Lower leg skin (tissue), 4 donors: Measurements from ENCODE around the gene SLC6A1. TPM values are rescaled to one million over a fixed set of nuclear protein-coding genes. Genes with fewer than 3 reads are reported as not detected.

Source experiments
- DNase-seq, 2 donors: peaks; one replicate each; pipeline ENCODE4 v3.0.0-alpha.2; 2019; ENCODE audit warnings: low spot score in 2 of 2
- H3K4me3 ChIP-seq: fragments of 200-600 bp; sonication (generic); 2 replicates; pipeline ENCODE4 v1.5.1; 2017; ENCODE audit warnings: mild to moderate bottlenecking, low read depth; ENCODE audit not compliant: poor library complexity, severe bottlenecking
- POLR2A ChIP-seq, 2 donors: fragments of 450-650 bp; IDR thresholded peaks; one replicate each; pipeline ENCODE4 v1.6.1; 2016 to 2017; ENCODE audit warnings: antibody characterized with exemption in 2 of 2, mild to moderate bottlenecking in 1 of 2, moderate library complexity in 1 of 2
- WGBS, 2 donors: methylation state at CpG; one replicate each; pipeline ENCODE4 v1.1.5; 2018; 5-methylcytosine and 5-hydroxymethylcytosine counted together
- intact Hi-C: fragments of 100-400 bp; cut with DNase I; formaldehyde crosslinking; loops from one replicate; pipeline ENCODE4 v1.15.0; 2023; ENCODE audit warnings: low total_unique reads
- total RNA-seq, 4 donors: library from RNA; depleted of rRNA; stranded (reverse); fragments of >200 nt; gene quantifications; one replicate each; pipeline ENCODE4 v1.1.0, GENCODE V29; 2016
- TF ChIP-seq, protein P1 (sequence below), 3 donors: fragments of 450-650 bp; IDR thresholded peaks; one replicate each; pipeline ENCODE4 v1.5.1; 2016; ENCODE audit warnings: antibody characterized with exemption in 3 of 3, mild to moderate bottlenecking in 3 of 3, moderate library complexity in 2 of 3

SLC6A1 gene
- total RNA-seq, 4 donors from 2014 or later = 0.10 to 2.3 (median 1.1) TPM; not detected in 1

DNA sequence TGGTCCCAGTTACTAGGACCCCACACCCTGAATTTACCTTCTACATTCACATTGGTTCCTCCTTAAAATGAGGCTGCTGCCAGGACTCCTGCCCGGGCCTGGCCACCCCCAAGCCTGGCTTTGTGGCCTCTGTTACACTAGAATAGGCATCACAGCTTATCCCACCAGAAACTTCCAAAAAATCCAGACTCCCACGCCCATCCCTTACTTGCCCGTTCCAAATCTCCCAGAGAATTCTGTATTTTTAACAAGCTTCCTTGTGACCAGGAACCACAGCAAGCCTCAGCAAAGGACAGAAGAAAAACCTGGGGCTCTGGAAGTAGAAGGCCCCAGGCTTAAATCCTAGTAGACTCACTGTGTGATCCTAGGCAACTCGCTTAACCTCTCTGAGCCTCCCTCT is 36.0 kb upstream of the SLC6A1 start:
- H3K4me3 ChIP-seq = no peak overlapping the region
- TF ChIP-seq, protein P1, sequence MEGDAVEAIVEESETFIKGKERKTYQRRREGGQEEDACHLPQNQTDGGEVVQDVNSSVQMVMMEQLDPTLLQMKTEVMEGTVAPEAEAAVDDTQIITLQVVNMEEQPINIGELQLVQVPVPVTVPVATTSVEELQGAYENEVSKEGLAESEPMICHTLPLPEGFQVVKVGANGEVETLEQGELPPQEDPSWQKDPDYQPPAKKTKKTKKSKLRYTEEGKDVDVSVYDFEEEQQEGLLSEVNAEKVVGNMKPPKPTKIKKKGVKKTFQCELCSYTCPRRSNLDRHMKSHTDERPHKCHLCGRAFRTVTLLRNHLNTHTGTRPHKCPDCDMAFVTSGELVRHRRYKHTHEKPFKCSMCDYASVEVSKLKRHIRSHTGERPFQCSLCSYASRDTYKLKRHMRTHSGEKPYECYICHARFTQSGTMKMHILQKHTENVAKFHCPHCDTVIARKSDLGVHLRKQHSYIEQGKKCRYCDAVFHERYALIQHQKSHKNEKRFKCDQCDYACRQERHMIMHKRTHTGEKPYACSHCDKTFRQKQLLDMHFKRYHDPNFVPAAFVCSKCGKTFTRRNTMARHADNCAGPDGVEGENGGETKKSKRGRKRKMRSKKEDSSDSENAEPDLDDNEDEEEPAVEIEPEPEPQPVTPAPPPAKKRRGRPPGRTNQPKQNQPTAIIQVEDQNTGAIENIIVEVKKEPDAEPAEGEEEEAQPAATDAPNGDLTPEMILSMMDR (IDR thresholded peaks at IDR 0.05) = no peak
- no peak for TF ChIP-seq POLR2A (IDR thresholded peaks at IDR 0.05)
- intact Hi-C loops = no loop called here
- WGBS, 2 donors = 59 to 69% methylated on average over 4 of the region's 4 CpGs
- DNase-seq = no peak

DNA sequence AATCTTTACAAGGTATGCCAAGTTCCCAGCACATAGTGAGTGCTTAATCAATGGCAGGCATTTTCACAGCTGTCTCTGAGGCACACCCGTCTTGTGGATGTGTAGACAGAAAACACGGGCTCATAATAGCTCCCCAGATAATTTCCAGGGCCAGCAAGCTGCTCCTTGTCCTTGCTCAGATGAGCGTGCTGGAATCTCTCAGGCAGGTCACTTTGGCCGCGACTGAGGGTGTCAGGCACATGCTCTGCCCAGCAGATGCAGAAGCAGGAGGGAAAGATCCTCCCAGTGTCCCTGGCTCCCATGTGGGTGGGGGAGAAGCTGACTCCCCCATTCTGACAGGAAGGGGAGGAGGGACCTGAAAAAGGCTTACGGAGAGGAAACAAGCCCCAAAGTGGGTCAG is 35.6 kb upstream of the SLC6A1 start:
- no peak overlapping the region for H3K4me3 ChIP-seq
- DNase-seq = no peak
- TF ChIP-seq, protein P1 (IDR thresholded peaks at IDR 0.05) = no peak
- TF ChIP-seq POLR2A (IDR thresholded peaks at IDR 0.05) = no peak
- WGBS, 2 donors = 60 to 67% methylated on average over 6 of the region's 6 CpGs
- intact Hi-C loops = no loop called here

DNA sequence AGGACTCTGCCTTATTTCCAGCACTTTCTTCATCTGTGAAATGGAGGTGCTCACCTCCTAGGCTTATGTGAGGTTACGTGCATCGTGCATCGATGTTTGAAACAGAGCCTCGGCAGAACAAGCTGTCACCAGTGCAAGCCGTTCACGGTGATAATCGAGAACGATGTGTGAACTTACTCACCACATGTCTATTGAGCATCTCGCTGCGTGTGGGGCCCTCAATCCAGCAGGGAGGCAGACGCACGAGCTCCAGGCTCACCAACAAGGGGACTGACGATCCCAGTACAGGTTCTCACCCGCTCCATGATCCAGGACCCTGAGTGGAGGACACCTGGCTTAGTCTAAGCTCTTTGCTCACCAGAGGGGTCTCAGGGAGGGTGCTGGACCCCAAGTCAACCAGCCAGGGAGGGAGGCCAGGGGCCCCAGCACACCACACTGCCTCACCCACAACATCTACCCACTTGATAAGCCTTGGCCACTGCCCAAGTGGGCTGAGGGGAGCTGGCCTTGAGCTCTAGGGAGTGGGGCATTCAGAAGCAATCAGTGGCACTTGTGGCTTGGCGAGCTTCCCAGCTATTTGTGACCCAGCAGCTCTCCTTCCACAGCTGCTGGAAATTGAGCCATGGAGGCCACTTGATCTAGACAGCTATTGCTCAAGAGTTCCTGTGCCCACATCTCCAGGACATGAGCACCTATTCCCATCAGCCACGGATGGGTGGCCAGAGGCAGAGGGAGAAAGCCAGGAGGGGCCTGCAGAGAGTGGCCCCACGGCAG is 34.4 kb upstream of the SLC6A1 start:
- intact Hi-C loops = no loop called here
- TF ChIP-seq, protein P1 (IDR thresholded peaks at IDR 0.05) = no peak
- TF ChIP-seq POLR2A (IDR thresholded peaks at IDR 0.05) = no peak
- no peak overlapping the region for H3K4me3 ChIP-seq
- 81 to 82% methylated on average over 14 to 17 of the region's 17 CpGs for WGBS, 2 donors
- DNase-seq = no peak

DNA sequence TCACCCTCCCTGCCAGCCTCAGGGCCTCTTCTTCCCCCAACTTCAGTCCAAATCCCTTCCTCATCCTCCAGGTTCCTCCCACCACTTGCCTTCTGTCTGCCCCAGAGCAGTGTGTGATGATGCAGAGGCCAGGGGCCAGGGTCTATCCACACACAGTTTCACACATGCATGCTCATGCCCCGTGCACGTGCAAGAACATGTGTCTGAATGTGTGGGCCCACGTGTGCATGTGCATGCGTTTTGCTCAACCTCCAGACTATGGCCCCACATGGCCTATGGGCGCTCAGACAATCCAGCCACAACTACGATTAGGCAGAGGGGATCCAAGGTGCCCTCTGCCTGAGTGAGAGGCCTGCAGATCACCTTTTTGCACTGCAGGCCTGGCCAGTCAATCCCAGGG is 32.3 kb upstream of the SLC6A1 start:
- intact Hi-C loops = loop anchor here (5.0 kb wide), 1 partner anchor 668 kb away; the partner anchor contains the start of gene GHRL
- no peak overlapping the region for H3K4me3 ChIP-seq
- WGBS, 2 donors = 76 to 81% methylated on average over 6 of the region's 6 CpGs
- no peak for DNase-seq
- TF ChIP-seq, protein P1 (IDR thresholded peaks at IDR 0.05) = no peak
- no peak for TF ChIP-seq POLR2A (IDR thresholded peaks at IDR 0.05)

DNA sequence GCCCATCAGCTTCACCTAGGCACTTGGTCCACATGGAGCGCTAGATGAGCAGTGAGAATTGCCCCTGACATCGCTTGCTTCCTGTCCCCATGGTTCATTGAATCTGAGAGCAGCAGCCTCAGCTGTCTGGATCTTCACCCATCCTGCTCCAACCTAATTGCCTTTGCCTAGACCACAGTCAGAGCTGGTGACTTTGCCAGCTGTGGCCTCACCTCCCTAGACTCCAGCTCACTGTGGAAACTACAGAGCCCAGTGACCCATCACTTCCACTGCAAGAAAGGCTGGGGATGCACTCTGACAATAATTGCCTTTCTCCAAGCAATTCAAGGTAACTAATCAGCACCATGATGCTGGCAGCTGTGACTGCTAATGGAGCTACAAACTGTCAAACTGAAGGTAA is 30.6 kb upstream of the SLC6A1 start:
- H3K4me3 ChIP-seq = no peak overlapping the region
- TF ChIP-seq, protein P1 (IDR thresholded peaks at IDR 0.05) = no peak
- no peak for TF ChIP-seq POLR2A (IDR thresholded peaks at IDR 0.05)
- 79 to 97% methylated on average over 2 of the region's 2 CpGs for WGBS, 2 donors
- DNase-seq = no peak
- intact Hi-C loops = loop anchor here (5.0 kb wide), 1 partner anchor 670 kb away; the partner anchor contains the start of gene GHRL
